Activated T-cell treated with anti-CD3 and anti-CD28 coated beads, Interleukin-2, amount 50 U/mL, for 48 hours (primary cell): ENCODE results near the gene RNF152.

ENCODE experiments used
- DNase-seq, 2 experiments: peaks; one replicate each; pipeline ENCODE4 v3.0.0-alpha.2; 2020

Gene RNF152

GRCh38 chr18:61893971-61894750, 1.4 kb upstream of the RNF152 start:
- DNase-seq, result peak; percentile 67 to 78

DNA sequence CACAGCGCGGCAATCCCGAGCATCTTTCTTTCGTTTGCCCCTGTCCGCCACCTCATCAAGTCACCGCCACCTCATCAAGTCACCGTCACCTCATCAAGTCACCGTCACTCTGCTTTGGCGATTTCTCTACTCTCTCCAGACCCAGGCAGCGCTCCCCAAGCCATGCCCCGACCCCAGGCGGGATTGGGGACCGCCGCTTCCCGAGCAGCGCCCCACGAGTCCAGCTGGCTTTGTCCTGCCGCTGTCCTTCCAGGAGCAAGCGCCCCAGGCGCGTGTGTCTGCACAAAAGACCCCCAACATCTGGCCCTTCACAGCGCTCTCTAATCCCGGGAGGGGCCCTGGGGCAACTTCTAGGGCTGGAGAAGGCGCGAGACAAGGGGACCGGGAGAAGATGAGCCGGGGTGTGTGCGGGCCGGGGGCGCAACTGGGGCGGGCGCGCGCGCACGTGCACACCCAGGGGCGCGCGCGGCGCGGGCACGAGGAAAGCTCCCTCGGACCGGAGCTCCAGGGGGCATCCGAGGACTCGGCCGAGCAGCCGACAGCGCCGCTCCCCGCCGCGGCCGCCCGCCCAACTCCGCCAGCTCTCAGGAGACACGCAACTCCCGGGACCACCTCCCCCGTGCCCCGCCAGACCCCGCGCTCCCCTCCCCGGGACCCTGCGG, 633 bp upstream of the RNF152 start:
- DNase-seq, result peak; percentile 54 to 58

DNA sequence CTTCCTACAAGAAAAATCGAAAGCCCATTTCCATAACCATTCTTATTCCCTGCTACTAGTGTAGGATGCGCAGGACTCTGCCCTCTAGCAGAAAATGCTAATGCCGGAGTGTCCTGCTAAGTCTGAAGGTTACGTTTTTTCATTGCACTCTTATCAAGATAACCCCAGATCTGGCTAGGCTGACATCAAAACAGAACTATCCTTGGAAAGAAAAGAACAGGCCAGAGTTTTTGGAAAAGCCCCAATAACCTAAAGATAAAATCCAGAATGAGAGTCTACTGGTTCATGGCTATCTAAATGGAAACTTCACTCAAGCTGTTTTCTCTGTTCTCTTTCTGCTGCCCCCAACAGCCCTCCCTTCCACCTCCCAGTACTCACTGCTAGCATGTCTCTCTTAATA, 913 bp downstream of the RNF152 start:
- DNase-seq, result no peak

DNA sequence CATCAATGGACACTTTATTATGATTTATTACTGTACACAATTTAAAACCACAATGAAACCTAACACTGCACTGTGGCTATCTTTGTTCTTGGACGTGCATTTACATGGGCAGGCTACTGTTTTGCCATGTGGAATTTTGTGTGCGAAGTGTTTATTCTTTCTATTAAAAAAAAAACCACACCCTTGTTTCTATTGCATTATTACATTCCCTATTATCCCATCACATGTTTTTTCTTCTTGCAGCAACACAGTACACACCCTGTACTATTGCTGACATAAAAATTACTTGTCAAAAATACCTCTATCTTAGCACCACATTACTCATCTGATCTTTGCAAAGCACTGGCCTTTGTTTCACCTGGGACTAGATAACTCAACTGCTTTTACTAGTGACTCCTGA, 1.5 kb downstream of the RNF152 start:
- DNase-seq, result no peak

DNA sequence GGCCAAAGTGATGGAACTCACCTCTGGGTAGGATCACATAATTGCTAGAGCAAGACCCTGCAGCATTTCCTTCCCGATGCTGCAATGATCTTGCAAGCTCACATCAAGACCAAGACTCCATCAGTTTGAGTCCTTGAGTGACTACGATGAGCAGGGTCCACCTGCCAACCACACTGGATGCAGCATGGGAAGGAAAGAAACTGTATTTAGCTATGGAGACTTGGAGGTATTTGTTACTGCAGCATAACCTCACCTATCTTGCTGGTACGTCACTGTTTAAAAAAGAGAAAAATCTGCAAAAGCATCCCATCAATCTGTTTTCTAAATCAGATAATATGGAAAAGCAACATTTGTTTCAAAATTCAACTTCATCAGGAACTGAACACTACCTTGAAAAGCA, 2.5 kb downstream of the RNF152 start:
- DNase-seq, result no peak

- DNase-seq, result no peak
These were observed 3.3 kb downstream of the RNF152 start for GRCh38 chr18:61889541-61889940.

DNA sequence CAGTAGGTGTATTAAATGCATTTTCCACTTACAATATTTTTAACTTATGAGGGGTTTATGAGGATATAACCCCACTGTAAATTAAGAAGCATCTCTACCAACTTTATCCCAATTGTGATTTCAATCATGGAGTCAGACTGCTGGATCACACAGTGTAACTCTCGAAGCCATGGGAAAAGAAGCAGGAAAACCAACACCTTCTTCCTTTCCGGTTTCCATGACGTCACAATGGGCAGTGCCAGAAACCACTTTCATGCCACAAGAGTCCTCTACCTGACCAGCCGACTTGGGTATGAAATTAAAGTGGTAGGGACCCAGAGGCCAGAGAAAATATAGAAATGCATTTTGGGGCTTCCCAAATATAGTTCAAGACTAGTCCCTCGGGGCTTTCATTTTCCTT, 4.2 kb downstream of the RNF152 start:
- no peak for DNase-seq

- no peak for DNase-seq
These were observed 5.0 kb downstream of the RNF152 start for GRCh38 chr18:61887838-61888237.

DNA sequence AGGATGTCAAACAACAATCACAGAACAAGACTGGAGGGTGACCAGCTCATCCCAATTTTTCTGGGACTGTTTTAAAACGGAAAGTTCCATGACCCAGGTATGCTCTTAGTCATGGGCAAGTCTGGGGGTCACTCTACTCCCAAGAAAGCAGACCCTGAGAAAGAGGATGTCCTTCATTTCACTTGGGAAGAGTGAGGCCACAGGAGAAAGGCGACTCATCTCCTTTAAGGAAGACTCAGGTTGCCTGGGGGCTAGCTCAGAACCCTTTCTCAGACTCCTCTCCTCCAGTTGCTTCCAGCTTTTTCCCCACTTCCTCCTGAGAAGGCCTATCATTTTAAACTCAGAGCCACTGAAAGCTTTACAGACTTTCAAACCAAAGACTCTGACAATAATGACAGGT, 9.3 kb downstream of the RNF152 start:
- no peak for DNase-seq

DNA sequence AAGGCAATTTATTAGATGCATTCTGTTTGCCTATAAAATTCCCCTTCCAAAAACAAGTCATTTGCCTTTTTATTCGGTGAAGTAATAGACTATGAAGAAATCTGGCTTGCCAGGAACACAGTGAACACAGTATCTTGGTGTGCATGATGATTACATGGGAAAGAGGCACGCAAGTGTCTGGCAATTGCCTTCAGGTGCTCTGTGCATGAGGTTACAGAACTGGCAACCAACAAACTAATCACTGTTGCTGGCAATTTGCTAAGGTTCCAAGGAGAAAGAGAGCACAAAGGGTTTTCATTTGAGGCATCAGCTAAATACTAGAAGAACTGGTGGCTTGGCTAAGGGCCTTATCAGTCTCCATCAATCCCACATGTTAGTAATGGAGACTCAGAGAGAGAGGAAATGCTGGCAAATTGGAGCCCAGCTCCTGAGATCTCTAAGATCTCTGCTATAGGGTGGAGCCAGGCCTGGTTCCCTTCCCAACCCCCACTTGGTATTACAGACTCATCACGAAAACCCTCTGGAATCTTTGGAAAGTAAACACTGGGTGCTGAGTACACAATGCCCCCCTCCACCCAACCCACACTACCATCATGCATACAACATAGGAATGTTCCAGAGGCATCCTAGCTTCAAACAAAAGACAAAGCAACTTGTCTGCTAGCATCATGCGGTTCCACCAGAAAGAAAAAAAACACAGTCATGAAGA, 10.4 kb downstream of the RNF152 start:
- no peak for DNase-seq

DNA sequence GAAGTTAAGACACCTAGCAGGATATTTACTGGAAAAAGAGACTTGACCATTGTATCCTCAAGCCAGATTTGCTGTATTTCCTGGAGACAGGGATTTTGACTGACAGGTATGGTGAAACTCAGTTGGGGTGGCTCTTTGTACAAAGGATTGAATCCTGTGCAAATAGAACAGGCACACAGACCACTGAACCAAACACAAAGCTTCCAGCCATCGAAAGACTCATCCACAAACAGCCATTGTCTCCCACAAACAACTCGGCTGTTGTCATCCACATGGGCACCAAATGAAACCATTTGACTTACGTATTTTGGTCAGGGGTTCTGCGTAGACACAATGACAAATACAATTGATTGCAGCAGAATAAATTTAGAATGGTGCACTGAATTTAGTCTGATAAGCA, 15.9 kb downstream of the RNF152 start:
- DNase-seq, result no peak

DNA sequence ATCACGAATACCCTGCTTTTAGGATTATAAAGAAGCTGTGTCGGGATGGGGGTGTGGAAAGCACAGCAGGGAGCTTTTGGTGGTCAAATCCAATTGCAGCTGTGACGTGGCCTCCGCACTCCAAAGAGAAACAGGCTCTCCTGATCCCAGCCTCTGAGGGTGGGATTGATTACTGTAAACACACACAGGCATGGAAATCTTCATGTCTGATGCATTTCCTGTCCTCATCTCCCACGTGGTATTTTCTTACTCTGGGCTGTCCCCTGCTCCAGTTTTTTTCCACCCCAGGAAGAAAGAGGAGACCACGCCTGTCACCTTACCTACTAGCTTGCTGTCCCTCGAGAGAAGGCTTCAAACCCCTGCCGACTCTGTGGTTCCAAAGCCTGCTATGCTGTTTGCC, 22.7 kb downstream of the RNF152 start:
- no peak for DNase-seq

DNA sequence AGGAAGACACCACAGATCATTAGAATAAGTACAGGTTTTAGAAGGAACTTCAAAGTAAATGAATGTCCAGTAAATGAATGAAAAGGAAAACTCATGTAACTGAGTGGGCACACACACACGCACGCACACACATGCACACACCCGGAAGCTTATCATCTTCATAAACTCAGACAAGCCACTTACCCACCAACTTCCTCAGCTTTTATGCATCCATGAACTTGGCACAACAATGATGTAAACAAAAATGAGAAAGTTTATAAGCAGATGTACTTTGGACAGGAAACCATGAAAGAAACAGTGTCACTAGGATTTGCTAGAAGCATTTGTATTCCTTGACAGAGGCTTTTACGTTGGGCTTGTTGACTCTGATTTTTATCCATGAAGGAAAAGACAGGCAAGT, 23.2 kb downstream of the RNF152 start:
- no peak for DNase-seq

DNA sequence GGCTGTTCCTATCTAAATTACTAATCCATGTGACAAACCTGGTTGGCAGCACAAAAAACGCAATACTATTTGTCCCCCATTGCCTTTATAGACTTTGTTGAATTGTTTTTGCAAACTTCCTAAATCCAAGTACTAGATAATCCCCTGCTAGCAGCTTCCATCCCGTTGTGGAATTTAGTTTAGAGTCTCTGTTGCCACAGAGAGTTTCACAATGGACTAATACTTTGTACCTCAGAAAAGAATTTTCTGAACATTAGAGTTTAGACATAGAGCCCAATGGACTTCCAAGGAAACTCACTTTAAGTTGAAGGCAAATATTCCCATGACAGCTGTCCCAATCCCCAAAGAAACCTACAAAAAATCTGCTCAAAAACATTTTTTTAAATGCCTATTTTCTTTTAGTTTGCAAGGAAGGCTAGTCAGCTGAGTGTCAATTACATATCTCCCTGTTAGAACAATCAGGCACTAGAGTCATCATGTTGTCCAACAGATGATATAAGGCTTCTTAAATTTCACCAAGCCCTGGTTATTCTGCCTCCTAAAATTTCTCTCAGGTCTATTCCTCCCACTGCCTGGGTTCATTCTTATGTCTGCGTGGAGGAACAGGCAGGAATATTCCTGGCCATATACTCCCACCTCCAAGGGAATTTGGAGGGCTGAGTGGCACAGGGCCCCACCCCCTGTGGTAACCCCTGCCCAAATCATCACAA, 27.2 kb downstream of the RNF152 start:
- DNase-seq, result no peak

GRCh38 chr18:61861372-61861771, 31.4 kb downstream of the RNF152 start:
- no peak for DNase-seq

GRCh38 chr18:61860302-61860701, 32.5 kb downstream of the RNF152 start:
- no peak for DNase-seq

DNA sequence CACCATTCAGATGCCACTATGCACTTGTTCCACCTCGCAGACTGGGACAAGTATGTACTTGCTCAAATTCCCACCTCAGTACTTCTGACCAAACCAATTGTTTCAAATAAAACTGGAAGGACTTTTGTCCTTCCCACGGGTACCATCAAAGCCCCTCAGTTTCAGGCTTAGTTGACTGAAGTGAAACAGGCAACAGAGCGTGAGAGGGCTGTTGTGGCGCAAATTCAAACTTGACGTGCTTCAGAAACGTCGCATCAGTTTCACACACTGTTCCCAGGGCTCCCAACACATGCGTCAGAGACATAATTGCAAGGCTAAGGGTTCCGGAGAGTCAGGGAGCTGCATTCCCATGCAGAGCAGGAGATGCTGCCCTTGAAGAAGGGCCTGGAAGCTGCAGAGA, 33.7 kb downstream of the RNF152 start:
- no peak for DNase-seq

DNA sequence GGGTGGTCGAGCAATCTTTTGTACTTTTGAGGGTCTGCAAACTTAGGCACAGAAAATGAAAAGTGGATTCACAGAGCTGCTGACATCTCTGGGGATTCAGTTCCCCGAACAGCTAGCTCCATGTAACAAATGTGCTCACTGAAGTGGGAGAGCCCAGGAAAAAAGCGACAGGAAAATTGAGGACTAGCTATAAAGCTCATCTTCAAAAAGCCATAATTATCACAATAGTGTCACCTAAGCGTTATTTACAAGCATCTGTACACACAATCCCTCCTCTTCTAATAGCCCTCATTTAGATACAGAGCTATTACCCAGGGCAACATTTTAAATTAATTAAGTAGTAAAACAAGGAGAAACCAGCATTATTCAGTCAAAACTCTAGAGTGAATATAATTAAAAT, 36.1 kb downstream of the RNF152 start:
- no peak for DNase-seq

DNA sequence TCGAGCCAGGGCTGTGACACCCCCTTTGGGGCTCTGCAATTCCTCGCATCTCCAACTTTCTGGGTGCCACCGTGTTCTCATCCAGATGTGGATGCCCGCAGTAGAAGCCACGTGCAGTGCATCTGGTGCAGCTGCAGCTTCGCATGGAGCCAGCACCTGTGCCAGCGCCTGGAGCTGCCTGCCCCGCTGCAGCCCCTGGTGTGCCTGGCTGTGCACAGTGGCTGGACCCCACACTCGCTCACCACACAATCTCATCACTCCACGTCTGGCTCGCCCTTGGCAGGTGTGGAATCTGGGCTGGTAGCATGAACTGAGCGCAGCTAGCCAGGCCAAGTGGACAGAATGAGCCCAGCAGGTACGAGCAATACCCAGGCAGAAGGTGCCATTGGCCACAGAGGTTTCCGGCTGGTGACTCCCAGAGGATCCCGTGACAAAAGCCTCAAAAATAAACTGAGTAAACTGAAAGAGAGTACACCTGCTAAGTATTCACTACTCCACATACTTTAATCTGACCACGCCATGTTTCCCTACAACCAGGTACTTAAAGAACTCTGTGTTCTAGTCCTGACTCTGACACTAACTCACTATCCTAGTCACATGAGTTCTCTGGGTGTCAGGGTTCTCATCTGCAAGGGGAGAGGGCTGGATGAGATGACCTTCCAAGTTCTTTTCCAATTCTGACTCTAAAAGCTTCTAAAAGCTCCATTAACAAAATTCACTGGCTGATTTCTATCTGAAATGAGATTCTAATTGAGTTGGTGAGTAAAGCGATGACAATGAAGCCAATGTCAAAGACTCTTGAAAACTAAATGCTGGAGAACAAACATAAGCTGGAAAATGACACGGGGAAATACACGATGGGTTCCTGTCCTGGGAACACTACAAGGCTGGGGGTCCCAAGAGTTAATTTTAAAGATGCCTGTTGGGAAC, 37.1 kb downstream of the RNF152 start:
- DNase-seq, result no peak

DNA sequence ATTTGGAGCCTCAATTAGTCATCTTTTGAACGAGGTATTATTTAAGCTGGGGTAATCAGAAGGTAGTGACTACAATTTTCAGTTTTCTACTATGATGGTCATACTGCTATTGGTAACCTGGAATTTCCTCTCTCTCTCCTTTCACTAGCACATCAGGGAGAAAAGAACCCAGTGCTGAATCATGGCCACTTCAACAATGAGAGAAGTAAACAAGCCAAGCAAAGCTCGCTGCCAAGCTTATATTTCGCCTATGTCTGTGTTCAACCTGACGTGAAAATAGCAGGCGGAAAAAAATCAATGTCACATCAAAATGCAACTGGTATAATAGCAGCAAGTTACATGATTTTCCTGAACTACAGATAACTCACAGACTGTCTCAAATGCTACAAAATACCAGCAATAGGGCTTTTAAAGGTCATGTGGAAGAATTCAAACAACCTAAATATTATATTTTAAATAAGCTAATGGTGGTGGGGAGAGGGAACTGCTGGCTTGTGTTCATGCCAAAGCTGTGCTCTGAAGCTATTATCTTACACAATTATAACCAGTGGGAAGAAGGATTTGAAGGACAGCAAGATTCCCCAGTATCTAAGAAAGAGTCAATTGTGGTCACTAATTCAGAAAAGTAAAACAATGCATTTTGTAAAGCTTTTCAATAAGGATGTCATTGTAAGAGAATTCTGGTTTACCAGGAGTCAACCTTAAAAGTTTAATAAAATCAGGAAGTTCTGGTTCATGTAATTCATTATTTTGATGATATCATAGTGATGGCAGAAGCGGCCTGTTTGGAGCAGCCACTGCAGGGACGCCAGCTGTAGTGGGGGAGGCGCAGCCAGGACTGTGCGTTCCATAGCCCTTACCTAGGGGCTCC, 38.0 kb downstream of the RNF152 start:
- no peak for DNase-seq

DNA sequence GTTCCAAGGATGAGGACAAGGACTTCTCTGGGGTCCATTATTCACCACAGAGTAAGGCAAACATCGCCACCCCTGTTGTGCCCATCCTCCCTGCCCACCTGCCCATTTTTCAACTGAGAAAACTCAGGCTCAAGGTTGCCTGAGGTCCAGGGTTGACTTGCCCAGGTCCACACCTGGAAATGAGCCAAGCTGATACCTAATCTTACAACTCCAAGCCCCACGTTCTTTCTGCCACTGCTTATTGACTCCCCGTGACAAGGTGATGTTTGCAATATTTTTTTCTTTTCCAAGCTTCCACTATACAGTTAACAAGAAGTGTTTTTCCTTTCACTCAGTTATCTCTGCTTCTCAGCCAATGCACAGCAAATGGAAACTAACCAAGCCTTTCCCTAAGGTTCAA, 39.0 kb downstream of the RNF152 start:
- no peak for DNase-seq
